ENCODE results near the gene LETM1.

LETM1 gene

GRCh38 chr4:1873776-1874175 is 17.8 kb upstream of the LETM1 start:
- Histone ChIP-seq H3K4me3 (ENCODE audit: insufficient read depth, low read depth, low read length, poor library complexity, severe bottlenecking) (no peak overlapping the region), H3K27me3 (replicated peaks; ENCODE audit: control insufficient read depth, insufficient read depth, low read length, poor library complexity, severe bottlenecking) (no peaks in the 10 kb centered on the region), H3K36me3 (ENCODE audit: control insufficient read depth, insufficient read depth, low read length) (no peaks in the 10 kb centered on the region), H3K9me3 (ENCODE audit: control insufficient read depth, low read length) (no peaks in the 10 kb centered on the region), H3K27ac (ENCODE audit: insufficient read depth, low read length, poor library complexity, severe bottlenecking) (no peak overlapping the region), H3K4me1 (ENCODE audit: control insufficient read depth, insufficient read depth, low read length, poor library complexity, severe bottlenecking) (peaks cover 18% of the 10 kb centered on the region)
- DNase-seq, result no peak

- peak overlapping the region; percentile 6 for H3K4me3 ChIP-seq (ENCODE audit: insufficient read depth, low read depth, low read length, poor library complexity, severe bottlenecking)
- H3K9me3 ChIP-seq (ENCODE audit: control insufficient read depth, low read length), result no peaks in the 10 kb centered on the region
- no peaks in the 10 kb centered on the region for H3K36me3 ChIP-seq (ENCODE audit: control insufficient read depth, insufficient read depth, low read length)
- DNase-seq, result no peak
- peaks cover 18% of the 10 kb centered on the region for H3K4me1 ChIP-seq (ENCODE audit: control insufficient read depth, insufficient read depth, low read length, poor library complexity, severe bottlenecking)
- H3K27me3 ChIP-seq (replicated peaks; ENCODE audit: control insufficient read depth, insufficient read depth, low read length, poor library complexity, severe bottlenecking), result no peaks in the 10 kb centered on the region
- H3K27ac ChIP-seq (ENCODE audit: insufficient read depth, low read length, poor library complexity, severe bottlenecking), result no peak overlapping the region
Measured at GRCh38 chr4:1873291-1873690, 17.3 kb upstream of the LETM1 start.

GRCh38 chr4:1872870-1873269 is 16.9 kb upstream of the LETM1 start:
- peaks cover 18% of the 10 kb centered on the region for H3K4me1 ChIP-seq (ENCODE audit: control insufficient read depth, insufficient read depth, low read length, poor library complexity, severe bottlenecking)
- peak overlapping the region; percentile 6 for H3K4me3 ChIP-seq (ENCODE audit: insufficient read depth, low read depth, low read length, poor library complexity, severe bottlenecking)
- DNase-seq, result no peak
- H3K36me3 ChIP-seq (ENCODE audit: control insufficient read depth, insufficient read depth, low read length), result no peaks in the 10 kb centered on the region
- peak overlapping the region; percentile 18 for H3K27ac ChIP-seq (ENCODE audit: insufficient read depth, low read length, poor library complexity, severe bottlenecking)
- no peaks in the 10 kb centered on the region for H3K9me3 ChIP-seq (ENCODE audit: control insufficient read depth, low read length)
- no peaks in the 10 kb centered on the region for H3K27me3 ChIP-seq (replicated peaks; ENCODE audit: control insufficient read depth, insufficient read depth, low read length, poor library complexity, severe bottlenecking)

GRCh38 chr4:1871471-1872021 is 15.6 kb upstream of the LETM1 start:
- DNase-seq, result no peak
- H3K4me3 ChIP-seq (ENCODE audit: insufficient read depth, low read depth, low read length, poor library complexity, severe bottlenecking), result peak overlapping the region; percentile 68
- peaks cover 18% of the 10 kb centered on the region for H3K4me1 ChIP-seq (ENCODE audit: control insufficient read depth, insufficient read depth, low read length, poor library complexity, severe bottlenecking)
- no peaks in the 10 kb centered on the region for H3K9me3 ChIP-seq (ENCODE audit: control insufficient read depth, low read length)
- H3K27me3 ChIP-seq (replicated peaks; ENCODE audit: control insufficient read depth, insufficient read depth, low read length, poor library complexity, severe bottlenecking), result no peaks in the 10 kb centered on the region
- peak overlapping the region; percentile 74 for H3K27ac ChIP-seq (ENCODE audit: insufficient read depth, low read length, poor library complexity, severe bottlenecking)
- no peaks in the 10 kb centered on the region for H3K36me3 ChIP-seq (ENCODE audit: control insufficient read depth, insufficient read depth, low read length)

GRCh38 chr4:1870578-1871443 is 14.9 kb upstream of the LETM1 start, which contains the start of gene NSD2:
NSD2 (plus strand) TSS chr4:1871393; CDS start chr4:1900655, 29,262 bp downstream.
- H3K36me3 ChIP-seq (ENCODE audit: control insufficient read depth, insufficient read depth, low read length), result no peaks in the 10 kb centered on the region
- no peaks in the 10 kb centered on the region for H3K27me3 ChIP-seq (replicated peaks; ENCODE audit: control insufficient read depth, insufficient read depth, low read length, poor library complexity, severe bottlenecking)
- peak within 1 kb of the TSS; percentile 85 for H3K4me3 ChIP-seq (ENCODE audit: insufficient read depth, low read depth, low read length, poor library complexity, severe bottlenecking)
- peak; percentile 80 to 84 (median 80) for DNase-seq
- H3K27ac ChIP-seq (ENCODE audit: insufficient read depth, low read length, poor library complexity, severe bottlenecking), result peak within 1 kb of the TSS; percentile 90
- no peaks in the 10 kb centered on the region for H3K9me3 ChIP-seq (ENCODE audit: control insufficient read depth, low read length)
- H3K4me1 ChIP-seq (ENCODE audit: control insufficient read depth, insufficient read depth, low read length, poor library complexity, severe bottlenecking), result peaks cover 18% of the 10 kb centered on the region

GRCh38 chr4:1870328-1870577 is 14.3 kb upstream of the LETM1 start:
- peak overlapping the region; percentile 90 for H3K27ac ChIP-seq (ENCODE audit: insufficient read depth, low read length, poor library complexity, severe bottlenecking)
- H3K36me3 ChIP-seq (ENCODE audit: control insufficient read depth, insufficient read depth, low read length), result no peaks in the 10 kb centered on the region
- H3K4me1 ChIP-seq (ENCODE audit: control insufficient read depth, insufficient read depth, low read length, poor library complexity, severe bottlenecking), result peaks cover 18% of the 10 kb centered on the region
- H3K9me3 ChIP-seq (ENCODE audit: control insufficient read depth, low read length), result no peaks in the 10 kb centered on the region
- DNase-seq, result peak; percentile 73 to 84 (median 77)
- no peaks in the 10 kb centered on the region for H3K27me3 ChIP-seq (replicated peaks; ENCODE audit: control insufficient read depth, insufficient read depth, low read length, poor library complexity, severe bottlenecking)
- H3K4me3 ChIP-seq (ENCODE audit: insufficient read depth, low read depth, low read length, poor library complexity, severe bottlenecking), result peak overlapping the region; percentile 85

GRCh38 chr4:1869530-1870327 is 13.8 kb upstream of the LETM1 start:
- Histone ChIP-seq H3K27ac (ENCODE audit: insufficient read depth, low read length, poor library complexity, severe bottlenecking) (peak overlapping the region; percentile 90), H3K27me3 (replicated peaks; ENCODE audit: control insufficient read depth, insufficient read depth, low read length, poor library complexity, severe bottlenecking) (no peaks in the 10 kb centered on the region), H3K9me3 (ENCODE audit: control insufficient read depth, low read length) (no peaks in the 10 kb centered on the region), H3K4me1 (ENCODE audit: control insufficient read depth, insufficient read depth, low read length, poor library complexity, severe bottlenecking) (peaks cover 18% of the 10 kb centered on the region), H3K36me3 (ENCODE audit: control insufficient read depth, insufficient read depth, low read length) (no peaks in the 10 kb centered on the region), H3K4me3 (ENCODE audit: insufficient read depth, low read depth, low read length, poor library complexity, severe bottlenecking) (peak overlapping the region; percentile 85)
- no peak for DNase-seq

GRCh38 chr4:1868912-1869311 is 13.0 kb upstream of the LETM1 start:
- Histone ChIP-seq H3K4me3 (ENCODE audit: insufficient read depth, low read depth, low read length, poor library complexity, severe bottlenecking) (no peak overlapping the region), H3K27ac (ENCODE audit: insufficient read depth, low read length, poor library complexity, severe bottlenecking) (no peak overlapping the region), H3K4me1 (ENCODE audit: control insufficient read depth, insufficient read depth, low read length, poor library complexity, severe bottlenecking) (peaks cover 18% of the 10 kb centered on the region), H3K9me3 (ENCODE audit: control insufficient read depth, low read length) (no peaks in the 10 kb centered on the region), H3K27me3 (replicated peaks; ENCODE audit: control insufficient read depth, insufficient read depth, low read length, poor library complexity, severe bottlenecking) (no peaks in the 10 kb centered on the region), H3K36me3 (ENCODE audit: control insufficient read depth, insufficient read depth, low read length) (no peaks in the 10 kb centered on the region)
- DNase-seq, result no peak

GRCh38 chr4:1868293-1868692 is 12.3 kb upstream of the LETM1 start:
- Histone ChIP-seq H3K36me3 (ENCODE audit: control insufficient read depth, insufficient read depth, low read length) (no peaks in the 10 kb centered on the region), H3K4me3 (ENCODE audit: insufficient read depth, low read depth, low read length, poor library complexity, severe bottlenecking) (no peak overlapping the region), H3K4me1 (ENCODE audit: control insufficient read depth, insufficient read depth, low read length, poor library complexity, severe bottlenecking) (peaks cover 13% of the 10 kb centered on the region), H3K27me3 (replicated peaks; ENCODE audit: control insufficient read depth, insufficient read depth, low read length, poor library complexity, severe bottlenecking) (no peaks in the 10 kb centered on the region), H3K27ac (ENCODE audit: insufficient read depth, low read length, poor library complexity, severe bottlenecking) (no peak overlapping the region), H3K9me3 (ENCODE audit: control insufficient read depth, low read length) (no peaks in the 10 kb centered on the region)
- no peak for DNase-seq

- Histone ChIP-seq H3K4me1 (ENCODE audit: control insufficient read depth, insufficient read depth, low read length, poor library complexity, severe bottlenecking) (peaks cover 15% of the 10 kb centered on the region), H3K27ac (ENCODE audit: insufficient read depth, low read length, poor library complexity, severe bottlenecking) (no peak overlapping the region), H3K27me3 (replicated peaks; ENCODE audit: control insufficient read depth, insufficient read depth, low read length, poor library complexity, severe bottlenecking) (no peaks in the 10 kb centered on the region), H3K4me3 (ENCODE audit: insufficient read depth, low read depth, low read length, poor library complexity, severe bottlenecking) (no peak overlapping the region), H3K36me3 (ENCODE audit: control insufficient read depth, insufficient read depth, low read length) (no peaks in the 10 kb centered on the region), H3K9me3 (ENCODE audit: control insufficient read depth, low read length) (no peaks in the 10 kb centered on the region)
- no peak for DNase-seq
Measured at GRCh38 chr4:1866189-1866661, 10.3 kb upstream of the LETM1 start.

All from effector memory CD4-positive, alpha-beta T cell (primary cell).